ENCODE results near the gene PPFIBP2.

PPFIBP2 gene

DNA sequence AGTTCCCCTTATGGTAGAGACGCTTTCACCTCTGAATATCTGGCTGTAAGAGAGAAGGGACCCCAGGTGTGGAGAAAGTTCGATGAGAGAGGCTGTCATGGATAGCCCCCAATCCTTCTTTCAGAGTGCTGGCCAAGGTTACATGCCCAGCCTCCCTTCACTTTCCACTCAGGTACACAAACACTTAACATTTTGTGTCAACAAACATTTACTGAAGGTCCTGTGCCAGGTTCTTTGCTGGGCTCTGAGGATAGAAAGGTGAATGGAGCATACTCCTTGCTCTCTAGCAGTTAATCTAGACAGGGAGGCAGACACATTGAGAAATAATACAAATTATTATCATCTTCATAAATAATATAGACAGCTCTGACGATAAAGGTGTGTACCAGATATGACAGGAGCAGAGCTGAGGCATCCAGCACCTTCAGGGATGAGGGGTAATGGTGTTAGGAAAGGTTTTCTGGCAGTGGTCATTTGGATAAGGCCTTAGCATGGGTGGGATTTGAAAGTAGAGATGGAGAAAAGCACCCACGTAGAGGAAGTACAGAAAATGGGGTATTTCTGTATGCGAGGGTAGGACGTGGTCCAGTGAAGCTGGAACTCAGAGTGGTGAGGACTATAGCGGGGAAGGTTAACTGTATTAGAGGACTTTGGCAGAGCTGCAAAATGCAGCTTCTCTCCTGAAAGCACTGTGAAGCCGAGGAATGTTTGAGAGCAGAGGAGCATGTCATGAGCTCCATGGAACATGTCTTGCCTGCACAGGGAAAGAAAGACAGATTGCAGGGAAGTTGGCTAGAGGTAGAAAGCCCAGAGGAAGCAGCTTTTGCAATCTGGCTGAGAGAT, 19.6 kb downstream of the PPFIBP2 start:
- TF ChIP-seq, protein P1, sequence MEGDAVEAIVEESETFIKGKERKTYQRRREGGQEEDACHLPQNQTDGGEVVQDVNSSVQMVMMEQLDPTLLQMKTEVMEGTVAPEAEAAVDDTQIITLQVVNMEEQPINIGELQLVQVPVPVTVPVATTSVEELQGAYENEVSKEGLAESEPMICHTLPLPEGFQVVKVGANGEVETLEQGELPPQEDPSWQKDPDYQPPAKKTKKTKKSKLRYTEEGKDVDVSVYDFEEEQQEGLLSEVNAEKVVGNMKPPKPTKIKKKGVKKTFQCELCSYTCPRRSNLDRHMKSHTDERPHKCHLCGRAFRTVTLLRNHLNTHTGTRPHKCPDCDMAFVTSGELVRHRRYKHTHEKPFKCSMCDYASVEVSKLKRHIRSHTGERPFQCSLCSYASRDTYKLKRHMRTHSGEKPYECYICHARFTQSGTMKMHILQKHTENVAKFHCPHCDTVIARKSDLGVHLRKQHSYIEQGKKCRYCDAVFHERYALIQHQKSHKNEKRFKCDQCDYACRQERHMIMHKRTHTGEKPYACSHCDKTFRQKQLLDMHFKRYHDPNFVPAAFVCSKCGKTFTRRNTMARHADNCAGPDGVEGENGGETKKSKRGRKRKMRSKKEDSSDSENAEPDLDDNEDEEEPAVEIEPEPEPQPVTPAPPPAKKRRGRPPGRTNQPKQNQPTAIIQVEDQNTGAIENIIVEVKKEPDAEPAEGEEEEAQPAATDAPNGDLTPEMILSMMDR (IDR thresholded peaks at IDR 0.05; ENCODE audit: low read depth, low read length): no peak
- DNase-seq (ENCODE audit: extremely low read depth, low read depth): no peak

DNA sequence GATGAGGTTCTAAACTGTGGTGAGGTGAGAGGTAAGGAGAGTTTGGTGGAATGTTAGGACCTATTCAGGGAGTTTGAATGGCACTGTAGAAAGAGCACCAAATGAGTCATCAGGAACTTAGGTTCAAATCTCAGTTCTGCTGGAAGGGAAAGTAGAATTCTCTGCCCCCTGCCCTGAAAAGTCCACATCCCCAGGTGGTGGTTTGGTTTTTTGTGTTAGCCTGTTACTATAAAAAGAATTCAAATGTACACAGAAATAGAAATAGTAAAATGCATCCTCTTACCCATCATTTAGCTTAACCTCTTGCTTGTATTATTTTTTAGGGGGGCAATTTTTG, 20.2 kb downstream of the PPFIBP2 start:
- DNase-seq (ENCODE audit: extremely low read depth, low read depth): no peak
- TF ChIP-seq, protein P1 (IDR thresholded peaks at IDR 0.05; ENCODE audit: low read depth, low read length): no peak

DNA sequence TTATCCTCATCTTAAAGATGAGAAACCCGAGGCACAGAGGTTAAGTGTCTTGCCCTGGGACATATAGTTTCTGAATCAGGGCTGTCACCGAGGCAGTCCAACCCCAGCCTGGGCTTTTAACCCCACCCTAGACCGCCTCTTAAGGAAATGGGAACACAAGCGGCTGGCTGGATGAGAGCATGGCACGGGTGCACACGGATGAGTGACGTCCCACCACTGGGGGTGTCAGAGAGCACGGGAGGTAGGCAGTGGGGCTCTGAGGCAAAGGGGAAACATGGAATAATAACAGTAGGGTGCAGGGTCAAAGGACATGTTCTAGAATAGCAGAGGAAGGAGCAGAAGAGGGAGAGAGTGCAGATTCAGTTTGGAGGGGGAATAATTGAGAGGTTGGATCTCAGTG, 22.3 kb downstream of the PPFIBP2 start:
- TF ChIP-seq, protein P1 (IDR thresholded peaks at IDR 0.05; ENCODE audit: low read depth, low read length): no peak
- no peak for DNase-seq (ENCODE audit: extremely low read depth, low read depth)

DNA sequence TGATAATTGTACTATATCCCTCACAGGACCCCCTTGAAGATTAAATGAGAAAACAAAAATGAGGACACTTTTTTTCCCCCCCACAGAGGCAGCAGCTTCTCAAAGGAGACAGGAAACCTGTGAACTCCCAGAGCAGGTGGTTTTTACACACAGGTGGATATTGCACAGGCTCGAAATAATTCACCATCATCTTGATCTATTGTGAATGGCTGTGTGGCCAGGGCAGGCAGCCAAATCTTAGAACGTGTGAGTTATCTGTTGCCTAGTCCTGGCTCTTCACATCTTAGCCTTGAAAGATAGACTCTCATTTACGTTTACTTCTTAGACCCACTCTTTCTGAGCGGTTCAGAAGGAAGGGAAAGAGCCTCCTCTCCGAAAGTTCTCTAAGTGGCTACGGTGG, 23.5 kb downstream of the PPFIBP2 start:
- no peak for DNase-seq (ENCODE audit: extremely low read depth, low read depth)
- TF ChIP-seq, protein P1 (IDR thresholded peaks at IDR 0.05; ENCODE audit: low read depth, low read length): no peak

DNA sequence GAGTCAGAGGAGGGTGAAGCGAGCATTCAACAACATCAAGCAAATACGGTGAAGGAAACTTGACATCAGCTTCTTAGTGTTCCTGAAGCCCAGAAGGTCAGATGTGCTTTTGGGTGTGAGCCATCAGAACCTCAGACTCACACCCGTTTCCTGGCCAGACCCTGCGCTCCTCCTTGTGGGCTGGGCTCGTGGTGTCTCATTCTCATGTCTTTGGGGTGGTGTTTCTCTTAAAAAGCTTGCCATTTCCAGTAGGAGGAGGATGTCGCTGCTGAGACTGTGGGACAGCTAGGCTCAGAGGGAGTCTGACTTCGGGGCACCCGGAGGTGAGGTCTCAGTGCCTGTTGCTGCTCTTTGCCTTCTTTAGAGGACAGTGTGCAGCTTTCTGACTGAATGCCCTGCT, 24.2 kb downstream of the PPFIBP2 start:
- DNase-seq (ENCODE audit: extremely low read depth, low read depth): no peak
- TF ChIP-seq, protein P1 (IDR thresholded peaks at IDR 0.05; ENCODE audit: low read depth, low read length): peak; percentile 6

DNA sequence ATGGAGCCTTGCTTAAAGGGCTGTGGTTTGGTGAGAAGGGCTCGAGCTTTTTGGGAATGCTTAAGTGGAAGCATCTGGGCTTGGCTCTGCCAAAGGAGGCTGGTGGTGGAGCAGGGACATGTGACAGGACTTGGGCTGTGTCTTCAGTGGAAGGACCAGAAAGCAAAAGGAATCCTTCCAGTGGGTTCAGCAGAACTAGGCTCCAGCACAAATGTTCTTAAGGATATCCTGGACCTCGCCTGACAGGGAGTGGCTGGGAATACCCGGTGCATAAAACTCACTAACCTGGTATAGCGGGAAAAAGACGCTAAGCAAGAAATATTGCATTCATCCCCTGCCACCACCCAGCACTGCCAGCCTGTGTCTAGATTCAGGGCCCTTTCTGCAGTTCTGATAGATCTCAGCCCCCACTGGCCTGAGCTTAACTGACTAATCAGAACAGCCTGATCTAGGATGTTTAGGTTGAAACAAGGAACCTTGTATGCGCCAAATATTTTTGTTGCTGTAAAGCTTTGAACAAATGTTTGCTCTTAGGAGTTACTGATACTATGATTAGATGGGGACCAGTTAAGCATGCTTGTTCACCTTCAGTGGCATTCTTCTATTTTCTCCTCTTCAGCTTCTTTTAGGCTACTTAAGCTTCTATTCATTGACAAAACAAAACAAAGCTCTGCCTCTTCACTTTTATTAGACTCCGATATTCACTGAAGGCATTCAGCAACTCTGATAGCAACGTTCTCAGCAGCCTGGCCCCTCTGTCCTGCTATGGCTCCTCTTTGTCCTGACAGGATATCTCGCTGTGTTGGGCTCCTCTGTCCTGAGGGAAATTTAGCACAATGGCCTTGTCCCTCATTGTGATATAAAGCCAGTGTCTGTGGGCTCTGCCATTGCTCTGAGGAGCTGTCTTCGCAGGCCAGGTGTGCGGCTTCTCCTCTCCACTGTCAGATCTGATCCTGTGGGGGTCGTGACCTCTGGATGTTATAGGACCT, 25.0 kb downstream of the PPFIBP2 start:
- TF ChIP-seq, protein P1 (IDR thresholded peaks at IDR 0.05; ENCODE audit: low read depth, low read length): no peak
- peak; percentile 28 for DNase-seq (ENCODE audit: extremely low read depth, low read depth)

Data from AG09319 (cell line).